HEK293T (cell line): ENCODE results near the gene FGF22.

ENCODE experiments used
- CTCF ChIA-PET: fragments of 350-600 bp; formaldehyde crosslinking; extraction: SDS; loops from one replicate; lab custom pipeline; 2021; ENCODE audit warnings: antibody characterized with exemption, inconsistent platforms; lab: Yijun Ruan, JAX
- POLR2A ChIA-PET: fragments of 350-600 bp; formaldehyde crosslinking; extraction: SDS; loops from one replicate; lab custom pipeline; 2020; ENCODE audit warnings: antibody characterized with exemption, inconsistent platforms; lab: Yijun Ruan, JAX
- DNase-seq: peaks from one replicate; pipeline ENCODE4 v3.0.0; 2012; ENCODE audit warnings: mixed read lengths; ENCODE audit errors: extremely low spot score
- ARNT ChIP-seq: fragments of 450-650 bp; IDR thresholded peaks from 2 replicates; pipeline ENCODE4 v1.6.1; 2017; ENCODE audit warnings: mild to moderate bottlenecking
- BHLHE40 ChIP-seq: fragments of 450-650 bp; IDR thresholded peaks from 2 replicates; pipeline ENCODE4 v1.6.1; 2016; ENCODE audit warnings: mild to moderate bottlenecking, moderate library complexity, borderline replicate concordance
- CTBP1 ChIP-seq: fragments of 450-650 bp; IDR thresholded peaks from 2 replicates; pipeline ENCODE4 v1.6.1; 2016; ENCODE audit warnings: borderline replicate concordance
- ELF4 ChIP-seq: fragments of 450-650 bp; IDR thresholded peaks from 2 replicates; pipeline ENCODE4 v1.6.1; 2017; ENCODE audit warnings: antibody characterized with exemption
- FOXA1 ChIP-seq: fragments of 450-650 bp; IDR thresholded peaks from 2 replicates; pipeline ENCODE4 v1.6.1; 2016; ENCODE audit warnings: mild to moderate bottlenecking
- FOXK2 ChIP-seq: fragments of 450-650 bp; IDR thresholded peaks from 2 replicates; pipeline ENCODE4 v1.6.1; 2016; ENCODE audit warnings: mild to moderate bottlenecking
- FOXM1 ChIP-seq: fragments of 450-650 bp; IDR thresholded peaks from 2 replicates; pipeline ENCODE4 v1.6.1; 2017; ENCODE audit warnings: mild to moderate bottlenecking, borderline replicate concordance
- HDGF ChIP-seq: fragments of 450-650 bp; IDR thresholded peaks from 2 replicates; pipeline ENCODE4 v1.6.1; 2017; ENCODE audit warnings: antibody characterized with exemption, borderline replicate concordance
- L3MBTL2 ChIP-seq: fragments of 450-650 bp; conservative IDR thresholded peaks from 2 replicates; pipeline ENCODE4 v1.6.1; 2016; ENCODE audit warnings: mild to moderate bottlenecking
- LEF1 ChIP-seq: fragments of 450-650 bp; IDR thresholded peaks from 2 replicates; pipeline ENCODE4 v1.6.1; 2017; ENCODE audit warnings: mild to moderate bottlenecking, borderline replicate concordance
- NFRKB ChIP-seq: fragments of 450-650 bp; IDR thresholded peaks from 2 replicates; pipeline ENCODE4 v1.6.1; 2016; ENCODE audit warnings: mild to moderate bottlenecking, moderate library complexity
- SP1 ChIP-seq: fragments of 450-650 bp; IDR thresholded peaks from 2 replicates; pipeline ENCODE4 v1.6.1; 2017
- SUZ12 ChIP-seq: fragments of 450-650 bp; IDR thresholded peaks from 2 replicates; pipeline ENCODE4 v1.6.1; 2016; ENCODE audit warnings: mild to moderate bottlenecking
- TARDBP ChIP-seq: fragments of 450-650 bp; IDR thresholded peaks from 2 replicates; pipeline ENCODE4 v1.6.1; 2016
- ZNF384 ChIP-seq: fragments of 450-650 bp; IDR thresholded peaks from 2 replicates; pipeline ENCODE4 v1.6.1; 2016
- TF ChIP-seq, protein P1 (sequence below): fragments of 450-650 bp; IDR thresholded peaks from 2 replicates; pipeline ENCODE4 v1.6.1; 2016

Gene FGF22

DNA sequence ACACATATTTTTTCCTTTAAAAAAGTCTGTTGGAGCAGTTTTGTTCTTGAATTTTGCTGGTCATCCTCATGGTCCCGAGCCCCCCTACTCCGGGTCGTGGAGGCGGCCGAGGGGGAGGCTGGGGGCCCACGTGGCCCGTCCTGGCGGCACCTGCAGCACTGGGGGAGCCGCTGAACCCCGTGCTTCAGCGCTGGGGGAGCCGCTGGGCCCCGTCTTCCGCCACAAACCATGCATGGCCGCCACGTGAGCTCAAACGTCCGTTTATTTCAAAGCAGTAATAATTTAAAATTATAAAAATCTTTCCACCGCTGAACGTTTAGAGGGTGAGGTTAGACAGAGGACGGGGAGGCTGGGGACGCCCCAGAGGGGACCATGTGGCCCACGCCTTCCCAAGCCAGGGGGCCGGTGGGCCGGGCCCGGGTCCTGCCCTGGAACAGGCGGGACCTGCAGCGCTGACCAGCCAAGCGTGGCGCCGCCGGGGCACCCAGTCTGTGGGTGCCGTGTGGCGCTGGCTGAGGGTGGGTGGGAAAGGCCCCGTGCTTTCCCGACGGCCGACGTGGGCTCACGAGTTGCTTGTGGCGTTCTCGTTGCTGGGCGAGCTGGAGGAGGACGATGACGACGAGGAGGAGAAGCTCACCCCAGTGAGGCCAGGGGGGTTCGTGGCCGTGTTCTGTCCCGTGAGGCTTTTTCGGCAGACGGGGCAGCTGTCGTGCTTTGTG is 8.0 kb downstream of the FGF22 start:
- TF ChIP-seq SUZ12 (no peak), ZNF384 (no peak), FOXK2 (no peak), NFRKB (no peak), SP1 (no peak), ELF4 (no peak), FOXA1 (no peak), L3MBTL2 (no peak), ARNT (no peak)
- POLR2A ChIA-PET, result no interaction called here
- CTCF ChIA-PET, result no interaction called here
- DNase-seq, result no peak

DNA sequence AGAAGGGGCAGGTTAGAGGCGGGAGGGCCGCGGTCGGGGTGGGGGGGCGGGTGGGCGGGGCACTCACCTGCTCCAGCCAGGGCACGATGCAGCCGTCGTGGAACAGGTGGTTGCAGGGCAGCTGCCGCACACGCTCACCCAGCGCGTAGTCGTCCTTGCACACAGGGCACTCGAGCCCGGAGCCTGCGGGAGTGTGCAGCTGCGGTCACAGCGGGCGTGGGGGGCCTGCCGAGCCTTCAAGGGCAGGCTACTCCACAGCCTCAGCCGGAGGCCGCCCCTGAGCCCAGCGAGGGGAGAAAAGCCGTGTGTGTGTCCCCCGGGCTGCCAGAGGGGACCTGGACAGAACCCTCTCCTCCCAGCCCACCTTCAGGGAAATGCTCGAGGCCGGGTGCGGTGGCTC is 8.6 kb downstream of the FGF22 start:
- CTCF ChIA-PET, result no interaction called here
- no peak for DNase-seq
- no peak for TF ChIP-seq CTBP1
- TF ChIP-seq FOXA1, result no peak
- no peak for TF ChIP-seq ARNT
- POLR2A ChIA-PET, result no interaction called here

DNA sequence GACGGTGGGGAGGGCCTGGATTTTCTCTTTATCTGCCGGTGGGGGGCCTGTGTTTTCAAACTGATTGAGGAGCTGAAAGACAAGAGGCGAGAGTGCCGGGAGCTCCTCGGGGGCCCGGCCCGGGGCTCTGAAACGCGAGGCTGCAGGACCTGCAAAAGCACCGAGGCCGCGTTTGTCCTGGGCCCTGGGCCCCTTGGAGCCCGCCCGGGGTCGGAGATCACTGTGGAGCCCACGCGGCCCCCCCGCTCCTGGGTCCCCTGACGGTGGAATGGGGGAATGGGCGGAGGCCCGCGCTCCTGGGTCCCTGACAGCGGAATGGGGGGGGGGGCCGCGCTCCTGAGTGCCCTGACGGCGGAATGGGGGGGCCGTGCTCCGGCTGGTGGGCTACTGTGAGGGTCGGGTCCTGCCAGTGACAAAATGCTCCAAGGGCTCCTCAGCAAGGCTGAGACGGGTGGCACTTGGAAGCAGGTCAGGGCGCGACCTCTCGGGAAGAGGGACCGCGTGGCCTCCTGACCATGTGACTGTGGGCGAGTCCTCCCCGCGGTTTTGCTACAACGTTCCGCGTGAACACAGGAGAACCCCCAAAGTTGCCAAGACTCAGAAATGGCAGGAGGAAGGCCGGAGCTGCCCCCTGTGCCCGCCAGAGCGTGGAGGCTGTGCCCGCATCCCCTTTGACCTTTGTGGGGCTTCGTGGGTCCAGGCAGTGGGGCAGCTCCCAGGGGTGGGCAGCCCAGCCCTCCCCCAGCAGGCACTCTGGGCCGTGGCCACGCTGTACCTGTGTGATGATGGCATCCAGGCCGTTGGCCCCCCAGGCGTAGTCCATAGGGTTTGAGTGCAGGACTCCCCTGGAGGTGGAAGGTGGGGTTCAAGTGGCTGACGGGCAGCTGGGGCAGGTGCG is 9.5 kb downstream of the FGF22 start:
- ChIA-PET POLR2A (no interaction called here), CTCF (no interaction called here)
- no peak for DNase-seq
- TF ChIP-seq FOXM1, result no peak
- TF ChIP-seq L3MBTL2, result no peak
- TF ChIP-seq HDGF, result no peak
- no peak for TF ChIP-seq SP1
- no peak for TF ChIP-seq FOXA1
- no peak for TF ChIP-seq CTBP1
- TF ChIP-seq ARNT, result no peak
- TF ChIP-seq NFRKB, result no peak
- no peak for TF ChIP-seq LEF1
- no peak for TF ChIP-seq ELF4
- no peak for TF ChIP-seq TARDBP
- no peak for TF ChIP-seq ZNF384
- TF ChIP-seq SUZ12, result no peak
- no peak for TF ChIP-seq FOXK2
- TF ChIP-seq, protein P1, sequence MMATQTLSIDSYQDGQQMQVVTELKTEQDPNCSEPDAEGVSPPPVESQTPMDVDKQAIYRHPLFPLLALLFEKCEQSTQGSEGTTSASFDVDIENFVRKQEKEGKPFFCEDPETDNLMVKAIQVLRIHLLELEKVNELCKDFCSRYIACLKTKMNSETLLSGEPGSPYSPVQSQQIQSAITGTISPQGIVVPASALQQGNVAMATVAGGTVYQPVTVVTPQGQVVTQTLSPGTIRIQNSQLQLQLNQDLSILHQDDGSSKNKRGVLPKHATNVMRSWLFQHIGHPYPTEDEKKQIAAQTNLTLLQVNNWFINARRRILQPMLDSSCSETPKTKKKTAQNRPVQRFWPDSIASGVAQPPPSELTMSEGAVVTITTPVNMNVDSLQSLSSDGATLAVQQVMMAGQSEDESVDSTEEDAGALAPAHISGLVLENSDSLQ, result no peak
- no peak for TF ChIP-seq BHLHE40

GRCh38 chr19:650121-650520 is 10.4 kb downstream of the FGF22 start:
- ChIA-PET POLR2A (no interaction called here), CTCF (no interaction called here)

GRCh38 chr19:651114-651818 is 11.6 kb downstream of the FGF22 start:
- TF ChIP-seq TARDBP, result no peak
- TF ChIP-seq, protein P1, result no peak
- no peak for TF ChIP-seq SP1
- TF ChIP-seq HDGF, result no peak
- no peak for TF ChIP-seq FOXM1
- no peak for TF ChIP-seq L3MBTL2
- TF ChIP-seq CTBP1, result no peak
- no peak for TF ChIP-seq NFRKB
- no peak for TF ChIP-seq BHLHE40
- no peak for TF ChIP-seq FOXK2
- no peak for TF ChIP-seq ZNF384
- no peak for TF ChIP-seq LEF1
- ChIA-PET CTCF (no interaction called here), POLR2A (no interaction called here)
- no peak for DNase-seq

More at GRCh38 chr19:650121-650520, 10.4 kb downstream of the FGF22 start:
- DNase-seq, result no peak
- TF ChIP-seq BHLHE40, result no peak
- TF ChIP-seq SUZ12, result no peak
- no peak for TF ChIP-seq SP1
- TF ChIP-seq ELF4, result no peak
- TF ChIP-seq LEF1, result no peak
- TF ChIP-seq, protein P1, result no peak
- TF ChIP-seq FOXK2, result no peak
- TF ChIP-seq FOXA1, result no peak
- no peak for TF ChIP-seq ZNF384
- TF ChIP-seq FOXM1, result no peak
